Trophoblast cell (in vitro differentiated cells and primary cell): ENCODE data around the gene ZNF70.

ENCODE experiments used
- DNase-seq, 2 donors: peaks; one replicate each; pipeline ENCODE4 v3.0.0-alpha.2; 2016
- H2AFZ ChIP-seq: 2 replicates; pipeline ENCODE4 v1.6.1; 2013; ENCODE audit warnings: low read length, moderate library complexity, mild to moderate bottlenecking; ENCODE audit not compliant: insufficient read depth, poor library complexity
- H2AK5ac ChIP-seq: 2 replicates; pipeline ENCODE4 v1.6.1; 2013; ENCODE audit warnings: mild to moderate bottlenecking, low read length
- H2BK120ac ChIP-seq: 2 replicates; pipeline ENCODE4 v1.6.1; 2013; ENCODE audit warnings: low read length, mild to moderate bottlenecking, moderate library complexity; ENCODE audit not compliant: insufficient read depth, poor library complexity
- H2BK12ac ChIP-seq: 2 replicates; pipeline ENCODE4 v1.6.1; 2013; ENCODE audit warnings: mild to moderate bottlenecking, low read length, moderate library complexity
- H2BK5ac ChIP-seq: 2 replicates; pipeline ENCODE4 v1.6.1; 2013; ENCODE audit warnings: low read length, low read depth, moderate library complexity, mild to moderate bottlenecking; ENCODE audit not compliant: poor library complexity
- H3K14ac ChIP-seq: 2 replicates; pipeline ENCODE4 v1.6.1; 2013; ENCODE audit warnings: mild to moderate bottlenecking, low read length
- H3K18ac ChIP-seq: 2 replicates; pipeline ENCODE4 v1.6.1; 2013; ENCODE audit warnings: mild to moderate bottlenecking, low read length
- H3K23ac ChIP-seq: 2 replicates; pipeline ENCODE4 v1.6.1; 2013; ENCODE audit warnings: low read length
- H3K27ac ChIP-seq: 2 replicates; pipeline ENCODE4 v1.5.1; 2013; ENCODE audit warnings: low read depth, mild to moderate bottlenecking, inconsistent platforms, low read length, moderate library complexity
- H3K27me3 ChIP-seq: 2 replicates; pipeline ENCODE4 v1.6.1; 2013; ENCODE audit warnings: inconsistent platforms, mild to moderate bottlenecking, low read length, moderate library complexity; ENCODE audit not compliant: insufficient read depth
- H3K36me3 ChIP-seq, 2 experiments: 1 replicate in 1 of 2; 2 replicates in 1 of 2; pipeline ENCODE4 v1.6.1; 2013; ENCODE audit warnings: low read length in 2 of 2, mild to moderate bottlenecking in 2 of 2, moderate library complexity in 1 of 2; ENCODE audit not compliant: insufficient read depth in 2 of 2, control insufficient read depth in 1 of 2
- H3K4ac ChIP-seq: 2 replicates; pipeline ENCODE4 v1.6.1; 2013; ENCODE audit warnings: low read depth, mild to moderate bottlenecking, low read length, moderate library complexity
- H3K4me1 ChIP-seq, 2 experiments: 1 replicate in 1 of 2; 2 replicates in 1 of 2; pipeline ENCODE4 v1.6.1; 2013; ENCODE audit warnings: low read length in 2 of 2, mild to moderate bottlenecking in 2 of 2, moderate library complexity in 1 of 2; ENCODE audit not compliant: insufficient read depth in 2 of 2, control insufficient read depth in 1 of 2
- H3K4me2 ChIP-seq: 2 replicates; pipeline ENCODE4 v1.6.1; 2013; ENCODE audit warnings: inconsistent platforms, mild to moderate bottlenecking, low read length, moderate library complexity
- H3K4me3 ChIP-seq: 2 replicates; pipeline ENCODE4 v1.5.1; 2013; ENCODE audit warnings: mild to moderate bottlenecking, low read depth, low read length, inconsistent platforms
- H3K79me1 ChIP-seq: one replicate; pipeline ENCODE4 v1.6.1; 2013; ENCODE audit warnings: low read length
- H3K79me2 ChIP-seq: 2 replicates; pipeline ENCODE4 v1.6.1; 2013; ENCODE audit warnings: low read length, mild to moderate bottlenecking; ENCODE audit not compliant: control insufficient read depth, insufficient read depth, poor library complexity
- H3K9ac ChIP-seq: 2 replicates; pipeline ENCODE4 v1.6.1; 2013; ENCODE audit warnings: mild to moderate bottlenecking, low read length
- H3K9me3 ChIP-seq: 2 replicates; pipeline ENCODE4 v1.6.1; 2013; ENCODE audit warnings: low read depth, mild to moderate bottlenecking, control low read depth, inconsistent platforms, low read length; ENCODE audit not compliant: insufficient read depth
- H4K12ac ChIP-seq: 2 replicates; pipeline ENCODE4 v1.6.1; 2013; ENCODE audit warnings: low read depth, mild to moderate bottlenecking, low read length, moderate library complexity
- H4K8ac ChIP-seq: 2 replicates; pipeline ENCODE4 v1.6.1; 2013; ENCODE audit warnings: low read depth, mild to moderate bottlenecking, low read length, moderate library complexity
- H4K91ac ChIP-seq: one replicate; pipeline ENCODE4 v1.6.1; 2013; ENCODE audit warnings: low read depth, mild to moderate bottlenecking, low read length, moderate library complexity
- WGBS: extraction: QIAGEN DNeasy Blood & Tissue Kit; methylation state at CpG from one replicate; pipeline ENCODE4 v1.1.7; 2013; ENCODE audit warnings: missing lambda C conversion rate; ENCODE audit not compliant: insufficient read length, insufficient coverage; ENCODE audit errors: extremely low coverage; 5-methylcytosine and 5-hydroxymethylcytosine counted together

ZNF70 gene

GRCh38 chr22:23790819-23791737 is 40.2 kb upstream of the ZNF70 start:
- H3K18ac ChIP-seq, result peak overlapping the region; percentile 1
- H3K27ac ChIP-seq, result no peak overlapping the region
- H3K36me3 ChIP-seq, result peaks cover 39 to 40% of the 10 kb centered on the region in 2 experiments
- peak overlapping the region; percentile 53 for H3K4ac ChIP-seq
- H2BK120ac ChIP-seq, result no peak overlapping the region
- H3K23ac ChIP-seq, result no peak overlapping the region
- H3K79me1 ChIP-seq, result peaks cover 12% of the 10 kb centered on the region
- H2AK5ac ChIP-seq, result no peak overlapping the region
- no peak overlapping the region for H3K4me3 ChIP-seq
- H3K4me1 ChIP-seq, result peaks cover 5% of the 10 kb centered on the region in 2 experiments
- no peak overlapping the region for H2BK12ac ChIP-seq
- H4K91ac ChIP-seq, result no peak overlapping the region
- H3K27me3 ChIP-seq, result no peaks in the 10 kb centered on the region
- no peak overlapping the region for H4K12ac ChIP-seq
- no peak overlapping the region for H3K9ac ChIP-seq
- no peak overlapping the region for H4K8ac ChIP-seq
- no peak overlapping the region for H3K4me2 ChIP-seq
- no CpG with 5 or more reads among the region's 11 CpGs for WGBS
- DNase-seq, result no peak
- no peak overlapping the region for H2BK5ac ChIP-seq
- no peak overlapping the region for H2AFZ ChIP-seq
- peaks cover 11% of the 10 kb centered on the region for H3K79me2 ChIP-seq
- H3K14ac ChIP-seq, result no peak overlapping the region
- no peaks in the 10 kb centered on the region for H3K9me3 ChIP-seq

DNA sequence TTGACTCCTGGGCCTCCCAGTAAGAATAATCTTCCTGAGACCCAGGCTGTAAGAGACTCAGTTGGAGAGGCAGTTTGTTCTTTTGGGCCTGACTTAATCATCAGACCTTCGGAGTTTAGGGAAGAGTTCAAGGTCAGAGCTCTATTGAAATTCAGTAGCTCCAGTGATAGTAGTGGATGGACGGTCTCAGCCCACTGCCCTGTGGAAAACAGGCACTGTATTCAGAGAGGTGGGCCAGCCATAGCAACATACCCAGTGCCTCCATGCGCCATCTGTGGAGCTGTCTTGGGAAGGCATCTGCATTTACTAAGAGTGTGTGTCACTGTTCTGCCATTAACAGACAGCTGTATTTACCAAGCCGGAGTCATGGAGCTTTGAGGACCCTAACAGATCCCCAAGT is 38.7 kb upstream of the ZNF70 start:
- Histone ChIP-seq H3K79me1 (peaks cover 12% of the 10 kb centered on the region), H3K4me3 (no peak overlapping the region), H3K23ac (no peak overlapping the region), H2BK5ac (no peak overlapping the region), H2BK120ac (no peak overlapping the region), H4K91ac (no peak overlapping the region), H3K36me3 (peaks cover 29 to 32% of the 10 kb centered on the region in 2 experiments), H3K4me1 (peaks cover 5% of the 10 kb centered on the region in 2 experiments), H3K79me2 (peaks cover 11% of the 10 kb centered on the region), H4K8ac (no peak overlapping the region), H2AK5ac (no peak overlapping the region), H2BK12ac (no peak overlapping the region), H3K4me2 (no peak overlapping the region), H3K9me3 (no peaks in the 10 kb centered on the region), H3K9ac (no peak overlapping the region), H3K14ac (no peak overlapping the region), H3K18ac (no peak overlapping the region), H3K4ac (peak overlapping the region; percentile 42), H4K12ac (no peak overlapping the region), H3K27ac (no peak overlapping the region), H2AFZ (no peak overlapping the region), H3K27me3 (no peaks in the 10 kb centered on the region)
- WGBS, result no CpG with 5 or more reads among the region's 4 CpGs
- no peak for DNase-seq

DNA sequence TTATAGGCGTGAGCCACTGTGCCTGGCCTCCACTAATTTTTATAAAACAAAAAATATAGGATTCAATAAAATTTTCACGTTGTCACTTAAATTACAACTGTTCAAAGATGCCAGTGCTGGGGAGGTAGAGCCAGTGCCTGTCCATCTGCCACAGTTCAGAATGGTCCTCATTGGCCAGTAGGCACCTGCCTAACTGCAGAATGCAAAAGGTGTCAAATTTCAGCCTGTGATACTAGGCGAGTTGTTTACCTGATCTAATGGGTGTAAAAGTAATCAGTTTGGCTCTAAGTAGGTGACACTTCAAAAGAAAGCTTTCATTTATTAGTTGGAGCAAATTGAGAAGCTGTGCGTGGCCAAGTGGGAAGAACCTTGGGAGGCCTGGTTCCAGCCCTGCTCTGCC is 38.2 kb upstream of the ZNF70 start:
- Histone ChIP-seq H2AFZ (no peak overlapping the region), H3K27me3 (no peaks in the 10 kb centered on the region), H2BK120ac (no peak overlapping the region), H3K79me1 (peaks cover 12% of the 10 kb centered on the region), H4K8ac (no peak overlapping the region), H4K91ac (no peak overlapping the region), H3K4me3 (no peak overlapping the region), H2BK5ac (no peak overlapping the region), H2AK5ac (no peak overlapping the region), H3K4ac (peak overlapping the region; percentile 71), H3K79me2 (peaks cover 11% of the 10 kb centered on the region), H4K12ac (no peak overlapping the region), H3K23ac (no peak overlapping the region), H3K9me3 (no peaks in the 10 kb centered on the region), H2BK12ac (no peak overlapping the region), H3K36me3 (peaks cover 25 to 28% of the 10 kb centered on the region in 2 experiments), H3K27ac (no peak overlapping the region), H3K9ac (no peak overlapping the region), H3K18ac (no peak overlapping the region), H3K4me2 (no peak overlapping the region), H3K14ac (no peak overlapping the region), H3K4me1 (peaks cover 5% of the 10 kb centered on the region in 2 experiments)
- no CpG with 5 or more reads among the region's 4 CpGs for WGBS
- no peak for DNase-seq

DNA sequence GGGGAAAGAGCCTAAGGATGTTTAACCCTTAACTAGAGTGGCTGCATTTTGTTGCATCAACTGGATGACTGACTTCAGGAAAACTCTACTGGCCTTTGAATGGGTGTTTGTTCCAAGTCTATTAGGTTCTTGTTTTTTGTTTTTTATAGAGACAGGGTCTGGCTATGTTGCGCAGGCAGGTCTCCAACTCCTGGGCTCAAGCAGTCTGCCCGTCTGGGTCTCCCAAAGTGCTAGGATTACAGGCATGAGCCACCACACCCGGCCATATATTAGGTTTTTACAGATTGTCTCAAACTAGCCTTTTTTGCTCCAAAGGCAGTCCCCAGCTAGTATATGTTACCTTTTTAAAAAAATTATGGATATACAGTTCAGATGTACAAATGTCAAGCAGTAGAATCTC is 37.0 kb upstream of the ZNF70 start:
- Histone ChIP-seq H3K79me1 (peaks cover 12% of the 10 kb centered on the region), H3K14ac (no peak overlapping the region)

More for the DNA sequence above, 37.0 kb upstream of the ZNF70 start:
- H3K23ac ChIP-seq, result no peak overlapping the region
- H2BK120ac ChIP-seq, result no peak overlapping the region
- peak overlapping the region; percentile 96 for H3K9ac ChIP-seq
- DNase-seq, result no peak
- H3K27me3 ChIP-seq, result no peaks in the 10 kb centered on the region
- H3K18ac ChIP-seq, result no peak overlapping the region
- no peak overlapping the region for H2BK5ac ChIP-seq
- H2AFZ ChIP-seq, result no peak overlapping the region
- no peak overlapping the region for H4K8ac ChIP-seq
- no peak overlapping the region for H4K91ac ChIP-seq
- no CpG with 5 or more reads among the region's 3 CpGs for WGBS
- no peak overlapping the region for H3K27ac ChIP-seq
- no peak overlapping the region for H4K12ac ChIP-seq
- H3K4me1 ChIP-seq, result peaks cover 5% of the 10 kb centered on the region in 2 experiments
- H3K4me3 ChIP-seq, result no peak overlapping the region
- peaks cover 11% of the 10 kb centered on the region for H3K79me2 ChIP-seq
- no peak overlapping the region for H2AK5ac ChIP-seq
- no peak overlapping the region for H2BK12ac ChIP-seq
- H3K4ac ChIP-seq, result peak overlapping the region; percentile 84
- H3K36me3 ChIP-seq, result peaks cover 16 to 18% of the 10 kb centered on the region in 2 experiments
- peak overlapping the region; percentile 96 for H3K4me2 ChIP-seq
- no peaks in the 10 kb centered on the region for H3K9me3 ChIP-seq
